Ascending aorta (tissue), 2 donors: ENCODE measurements around the gene CCDC182. TPM values are rescaled to one million over a fixed set of nuclear protein-coding genes. Genes with fewer than 3 reads are reported as not detected.

ENCODE experiments used
- DNase-seq, 2 donors: peaks; one replicate each; pipeline ENCODE4 v3.0.0-alpha.2; 2019; ENCODE audit warnings: low spot score in 2 of 2
- H3K27ac ChIP-seq, 2 donors: fragments of 200-600 bp; sonication (generic); one replicate each; pipeline ENCODE4 v1.5.1; 2016 to 2017; ENCODE audit warnings: mild to moderate bottlenecking in 1 of 2
- H3K27me3 ChIP-seq: fragments of 200-600 bp; sonication (generic); one replicate; pipeline ENCODE4 v1.5.1; 2017
- H3K36me3 ChIP-seq, 2 donors: fragments of 200-600 bp; sonication (generic); one replicate each; pipeline ENCODE4 v1.5.1; 2016
- H3K4me1 ChIP-seq, 2 donors: fragments of 200-600 bp; sonication (generic); one replicate each; pipeline ENCODE4 v1.5.1; 2016 to 2017; ENCODE audit warnings: mild to moderate bottlenecking in 1 of 2
- H3K4me3 ChIP-seq, 2 donors: fragments of 200-600 bp; sonication (generic); one replicate each; pipeline ENCODE4 v1.5.1; 2016 to 2017; ENCODE audit warnings: mild to moderate bottlenecking in 1 of 2
- H3K9me3 ChIP-seq, 2 donors: fragments of 200-600 bp; sonication (generic); one replicate each; pipeline ENCODE4 v1.5.1; 2016
- intact Hi-C: fragments of 100-400 bp; cut with DNase I; formaldehyde crosslinking; loops from one replicate; pipeline ENCODE4 v1.15.1; 2023
- total RNA-seq: library from RNA; depleted of rRNA; stranded (reverse); fragments of >200 nt; gene quantifications from one replicate; pipeline ENCODE4 v1.1.0, GENCODE V29; 2016
- TF ChIP-seq, protein P1 (sequence below), 3 experiments: fragments of 200-600 bp in 2 of 3; fragments of 450-650 bp in 1 of 3; sonication (generic) in 2 of 3; IDR thresholded peaks; one replicate each; pipeline ENCODE4 v1.5.1; 2016 to 2019; ENCODE audit warnings: antibody characterized with exemption in 3 of 3, mild to moderate bottlenecking in 1 of 3, moderate library complexity in 1 of 3

CCDC182 gene
- total RNA-seq, 1 donor from 2014 or later, result not detected

DNA sequence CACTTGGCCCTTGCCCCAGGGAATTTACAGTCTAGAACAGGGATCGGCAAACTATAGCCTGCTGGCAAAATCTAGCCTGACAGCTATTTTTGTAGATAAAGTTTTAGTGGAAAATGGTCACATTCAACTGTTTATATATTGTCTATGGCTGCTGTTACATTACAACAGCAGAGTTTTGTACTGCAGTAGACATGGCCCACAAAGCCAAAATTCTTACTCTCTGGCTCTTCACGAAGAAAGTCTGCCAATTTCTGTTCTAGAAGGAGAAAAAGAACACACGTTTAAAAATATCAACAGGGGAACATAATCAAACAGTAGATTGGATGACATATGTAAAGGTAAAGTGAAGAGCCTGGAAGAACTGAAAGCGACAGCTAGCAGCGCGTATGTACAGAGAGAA lies 33.2 kb upstream of the CCDC182 start:
- Histone ChIP-seq H3K27me3 (no peaks in the 10 kb centered on the region), H3K4me1 (peaks cover 0 to 4% of the 10 kb centered on the region in 2 donors), H3K36me3 (no peaks in the 10 kb centered on the region), H3K27ac (no peak overlapping the region), H3K4me3 (no peak overlapping the region), H3K9me3 (no peaks in the 10 kb centered on the region)
- TF ChIP-seq, protein P1, sequence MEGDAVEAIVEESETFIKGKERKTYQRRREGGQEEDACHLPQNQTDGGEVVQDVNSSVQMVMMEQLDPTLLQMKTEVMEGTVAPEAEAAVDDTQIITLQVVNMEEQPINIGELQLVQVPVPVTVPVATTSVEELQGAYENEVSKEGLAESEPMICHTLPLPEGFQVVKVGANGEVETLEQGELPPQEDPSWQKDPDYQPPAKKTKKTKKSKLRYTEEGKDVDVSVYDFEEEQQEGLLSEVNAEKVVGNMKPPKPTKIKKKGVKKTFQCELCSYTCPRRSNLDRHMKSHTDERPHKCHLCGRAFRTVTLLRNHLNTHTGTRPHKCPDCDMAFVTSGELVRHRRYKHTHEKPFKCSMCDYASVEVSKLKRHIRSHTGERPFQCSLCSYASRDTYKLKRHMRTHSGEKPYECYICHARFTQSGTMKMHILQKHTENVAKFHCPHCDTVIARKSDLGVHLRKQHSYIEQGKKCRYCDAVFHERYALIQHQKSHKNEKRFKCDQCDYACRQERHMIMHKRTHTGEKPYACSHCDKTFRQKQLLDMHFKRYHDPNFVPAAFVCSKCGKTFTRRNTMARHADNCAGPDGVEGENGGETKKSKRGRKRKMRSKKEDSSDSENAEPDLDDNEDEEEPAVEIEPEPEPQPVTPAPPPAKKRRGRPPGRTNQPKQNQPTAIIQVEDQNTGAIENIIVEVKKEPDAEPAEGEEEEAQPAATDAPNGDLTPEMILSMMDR (IDR thresholded peaks at IDR 0.05), result no peak
- intact Hi-C loops, result no loop called here
- DNase-seq, result no peak

DNA sequence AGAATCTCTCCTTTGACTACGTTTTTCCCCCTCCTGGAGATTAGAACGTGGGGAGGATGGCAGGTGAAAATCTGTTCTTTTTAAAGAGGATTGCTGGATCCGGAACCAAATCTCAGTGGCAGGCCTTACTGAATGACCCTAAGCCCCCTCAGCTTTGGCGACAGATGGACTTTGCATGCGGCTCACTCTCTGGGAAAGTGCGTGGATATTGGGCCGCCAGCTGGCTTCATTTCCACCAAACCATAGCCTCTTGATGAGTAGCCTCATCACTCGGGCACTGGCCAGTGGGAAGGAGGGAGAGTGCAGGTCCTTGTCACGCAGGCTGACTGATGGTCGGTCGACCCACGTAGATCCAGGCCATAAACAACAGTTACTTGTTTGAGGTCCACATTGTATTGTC lies 31.3 kb upstream of the CCDC182 start:
- H3K4me3 ChIP-seq, result no peak overlapping the region

DNA sequence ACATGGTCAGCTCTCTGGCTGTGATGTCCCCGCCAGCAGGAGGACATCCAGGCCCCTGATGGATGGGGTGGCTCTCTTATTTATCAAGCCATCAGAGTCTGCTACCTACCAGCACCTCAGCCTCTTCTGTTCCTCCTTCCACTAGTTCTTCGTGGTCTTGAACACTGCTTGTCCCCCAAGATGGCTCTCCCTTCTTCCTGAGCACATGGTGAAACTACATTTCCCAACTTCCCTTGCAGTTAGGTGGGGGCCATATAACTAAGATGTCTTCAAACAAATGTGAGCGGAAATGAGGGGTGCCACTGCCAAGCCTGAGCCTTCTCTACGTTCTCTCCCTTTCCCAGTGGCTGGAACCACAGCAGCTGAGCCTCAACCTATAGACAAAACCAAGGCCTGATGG lies 29.8 kb upstream of the CCDC182 start:
- Histone ChIP-seq H3K27me3 (no peaks in the 10 kb centered on the region), H3K4me3 (no peak overlapping the region), H3K27ac (no peak overlapping the region), H3K9me3 (no peaks in the 10 kb centered on the region), H3K36me3 (no peaks in the 10 kb centered on the region), H3K4me1 (no peaks in the 10 kb centered on the region)
- intact Hi-C loops, result no loop called here
- no peak for DNase-seq
- TF ChIP-seq, protein P1 (IDR thresholded peaks at IDR 0.05), result no peak

More for the DNA sequence above, 31.3 kb upstream of the CCDC182 start:
- TF ChIP-seq, protein P1 (IDR thresholded peaks at IDR 0.05), result no peak
- DNase-seq, result no peak
- no peaks in the 10 kb centered on the region for H3K9me3 ChIP-seq
- H3K27ac ChIP-seq, result no peak overlapping the region
- intact Hi-C loops, result no loop called here
- no peaks in the 10 kb centered on the region for H3K36me3 ChIP-seq
- H3K4me1 ChIP-seq, result no peaks in the 10 kb centered on the region
- H3K27me3 ChIP-seq, result no peaks in the 10 kb centered on the region

DNA sequence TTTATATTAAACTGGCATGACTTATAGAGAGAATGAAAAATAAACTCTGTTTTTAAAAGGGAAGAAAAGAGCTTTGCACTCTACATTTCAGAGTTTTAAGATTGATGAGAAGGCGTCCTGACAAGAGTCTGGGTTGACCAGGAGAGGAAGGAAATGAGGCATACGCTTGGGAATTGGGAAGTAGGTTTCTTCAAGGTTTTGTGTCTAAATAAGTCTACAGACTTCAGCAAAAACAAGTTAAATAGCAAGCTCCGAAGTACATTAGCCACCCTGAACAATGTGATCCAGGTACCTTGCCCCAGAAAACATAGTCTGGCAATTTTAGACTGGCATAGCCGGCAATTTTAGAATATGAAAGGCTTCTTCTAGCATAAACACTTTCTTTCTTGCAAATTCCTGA lies 28.5 kb upstream of the CCDC182 start:
- Histone ChIP-seq H3K36me3 (no peaks in the 10 kb centered on the region), H3K4me1 (no peaks in the 10 kb centered on the region), H3K9me3 (no peaks in the 10 kb centered on the region), H3K27me3 (no peaks in the 10 kb centered on the region), H3K4me3 (no peak overlapping the region), H3K27ac (no peak overlapping the region)
- intact Hi-C loops, result no loop called here
- DNase-seq, result no peak
- TF ChIP-seq, protein P1 (IDR thresholded peaks at IDR 0.05), result no peak

DNA sequence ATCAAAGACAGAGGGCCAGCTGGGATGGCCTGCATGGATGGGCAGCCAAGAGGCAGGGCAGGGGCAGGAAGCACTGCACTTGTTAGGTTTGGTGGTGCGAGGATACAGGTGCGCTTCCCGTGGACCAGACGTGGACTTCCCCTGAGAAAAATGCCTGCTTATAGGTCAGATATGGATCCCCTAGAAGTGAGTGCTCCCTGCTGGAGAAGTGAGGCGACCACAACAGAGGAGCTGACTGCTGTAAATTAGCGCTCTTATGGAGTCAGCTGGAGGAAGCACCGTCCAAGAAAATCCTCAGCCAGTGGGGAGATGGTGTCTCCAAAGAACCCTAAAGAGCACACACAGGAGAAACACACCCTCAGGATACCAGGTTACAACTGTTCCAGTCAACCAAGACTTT lies 27.7 kb upstream of the CCDC182 start:
- Histone ChIP-seq H3K36me3 (no peaks in the 10 kb centered on the region), H3K9me3 (no peaks in the 10 kb centered on the region), H3K4me1 (no peaks in the 10 kb centered on the region), H3K4me3 (no peak overlapping the region), H3K27ac (no peak overlapping the region), H3K27me3 (no peaks in the 10 kb centered on the region)
- intact Hi-C loops, result no loop called here
- no peak for DNase-seq
- TF ChIP-seq, protein P1 (IDR thresholded peaks at IDR 0.05), result no peak

DNA sequence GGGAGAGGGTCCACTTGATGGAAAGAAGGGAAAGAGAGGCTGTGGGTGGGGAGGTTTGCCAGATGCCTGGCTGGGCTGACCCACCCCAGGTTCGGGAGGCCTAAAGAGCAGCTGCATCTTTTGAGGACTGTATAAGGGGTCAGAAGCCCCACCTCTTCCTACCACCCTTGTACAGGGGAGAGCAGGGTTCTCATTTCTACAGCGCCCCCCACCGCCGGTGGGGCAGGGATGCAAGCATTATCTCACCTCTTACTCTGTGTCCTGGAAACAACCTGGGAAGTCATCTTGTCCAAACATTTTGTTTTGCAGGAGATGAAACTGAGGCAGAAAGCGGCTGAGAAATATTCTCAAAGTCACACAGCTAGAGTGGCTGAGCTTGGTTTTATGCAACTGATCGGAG lies 22.5 kb upstream of the CCDC182 start:
- Histone ChIP-seq H3K4me1 (no peaks in the 10 kb centered on the region), H3K4me3 (no peak overlapping the region), H3K27me3 (no peaks in the 10 kb centered on the region), H3K27ac (no peak overlapping the region), H3K36me3 (no peaks in the 10 kb centered on the region), H3K9me3 (no peaks in the 10 kb centered on the region)
- TF ChIP-seq, protein P1 (IDR thresholded peaks at IDR 0.05), result no peak
- intact Hi-C loops, result no loop called here
- no peak for DNase-seq
